VCaP (cell line): ENCODE measurements around the gene SLC4A5.

Source experiments
- H3K27ac ChIP-seq: fragments of 450-650 bp; 2 replicates; pipeline ENCODE4 v1.5.1; 2017
- TF ChIP-seq, protein P1 (sequence below): fragments of 450-650 bp; conservative IDR thresholded peaks from 2 replicates; pipeline ENCODE4 v1.5.1; 2017; ENCODE audit warnings: mild to moderate bottlenecking, moderate library complexity

The SLC4A5 gene

DNA sequence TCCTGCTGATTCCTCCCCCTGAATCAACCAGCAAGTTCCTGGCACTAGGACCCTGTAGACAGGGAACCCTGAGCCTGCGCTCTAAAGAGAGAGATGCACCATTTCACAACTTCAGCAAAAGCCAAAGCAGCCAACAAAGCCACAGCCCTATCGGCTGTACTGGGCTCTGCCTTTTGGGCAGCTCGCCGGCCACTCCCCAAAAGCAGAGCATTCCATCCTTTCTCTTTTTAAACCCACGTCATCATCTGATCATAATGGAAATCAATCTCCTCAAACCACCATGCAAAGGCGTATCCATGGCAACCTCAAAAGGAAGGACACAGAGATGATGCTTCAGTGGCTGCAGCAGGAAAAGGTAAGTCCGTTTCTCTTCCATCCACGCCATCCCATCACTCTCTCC, 42.2 kb upstream of the SLC4A5 start:
- peak overlapping the region; percentile 68; the same call in 1 of the 2 replicates for H3K27ac ChIP-seq

DNA sequence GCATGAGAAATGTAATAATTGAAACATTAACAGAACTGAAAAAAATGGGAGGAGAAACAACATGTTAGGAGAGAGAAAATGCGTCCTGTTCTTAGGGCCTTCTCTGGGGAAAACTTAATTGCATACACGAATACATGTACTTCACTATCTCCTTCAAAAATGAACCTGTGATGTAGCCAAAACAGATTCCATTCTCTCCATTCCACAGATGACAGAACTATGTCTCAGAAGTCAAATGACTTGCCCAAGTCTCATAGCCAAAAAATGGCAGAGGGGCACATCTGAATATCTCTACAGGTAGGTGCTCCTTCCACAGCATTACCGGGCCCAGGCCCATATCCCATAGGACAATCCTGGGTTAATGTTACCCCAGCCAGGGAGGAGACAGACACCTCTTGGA, 40.8 kb upstream of the SLC4A5 start:
- TF ChIP-seq, protein P1, sequence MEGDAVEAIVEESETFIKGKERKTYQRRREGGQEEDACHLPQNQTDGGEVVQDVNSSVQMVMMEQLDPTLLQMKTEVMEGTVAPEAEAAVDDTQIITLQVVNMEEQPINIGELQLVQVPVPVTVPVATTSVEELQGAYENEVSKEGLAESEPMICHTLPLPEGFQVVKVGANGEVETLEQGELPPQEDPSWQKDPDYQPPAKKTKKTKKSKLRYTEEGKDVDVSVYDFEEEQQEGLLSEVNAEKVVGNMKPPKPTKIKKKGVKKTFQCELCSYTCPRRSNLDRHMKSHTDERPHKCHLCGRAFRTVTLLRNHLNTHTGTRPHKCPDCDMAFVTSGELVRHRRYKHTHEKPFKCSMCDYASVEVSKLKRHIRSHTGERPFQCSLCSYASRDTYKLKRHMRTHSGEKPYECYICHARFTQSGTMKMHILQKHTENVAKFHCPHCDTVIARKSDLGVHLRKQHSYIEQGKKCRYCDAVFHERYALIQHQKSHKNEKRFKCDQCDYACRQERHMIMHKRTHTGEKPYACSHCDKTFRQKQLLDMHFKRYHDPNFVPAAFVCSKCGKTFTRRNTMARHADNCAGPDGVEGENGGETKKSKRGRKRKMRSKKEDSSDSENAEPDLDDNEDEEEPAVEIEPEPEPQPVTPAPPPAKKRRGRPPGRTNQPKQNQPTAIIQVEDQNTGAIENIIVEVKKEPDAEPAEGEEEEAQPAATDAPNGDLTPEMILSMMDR = no peak
- H3K27ac ChIP-seq = peak overlapping the region; percentile 68

More for the DNA sequence above, 42.2 kb upstream of the SLC4A5 start:
- TF ChIP-seq, protein P1 = no peak

DNA sequence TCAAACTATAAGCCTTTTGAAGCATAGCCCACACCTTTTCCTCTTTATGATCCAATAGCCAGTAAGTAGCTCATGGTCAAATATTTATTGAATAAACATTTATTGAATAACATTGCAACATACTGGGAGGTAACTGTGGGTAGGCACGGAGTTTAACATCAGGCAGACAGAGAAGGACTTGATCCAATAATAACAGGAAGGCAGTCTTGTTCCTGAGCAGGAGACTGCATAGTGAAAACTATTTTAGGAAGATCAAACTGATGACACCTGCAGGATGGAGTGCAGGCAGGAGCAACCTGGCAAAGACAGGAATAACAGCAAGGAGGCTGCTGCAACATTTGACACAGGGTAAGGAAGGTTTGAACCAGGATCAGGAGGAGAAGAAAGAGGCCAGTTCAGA, 40.0 kb upstream of the SLC4A5 start:
- peak overlapping the region; percentile 68 for H3K27ac ChIP-seq

DNA sequence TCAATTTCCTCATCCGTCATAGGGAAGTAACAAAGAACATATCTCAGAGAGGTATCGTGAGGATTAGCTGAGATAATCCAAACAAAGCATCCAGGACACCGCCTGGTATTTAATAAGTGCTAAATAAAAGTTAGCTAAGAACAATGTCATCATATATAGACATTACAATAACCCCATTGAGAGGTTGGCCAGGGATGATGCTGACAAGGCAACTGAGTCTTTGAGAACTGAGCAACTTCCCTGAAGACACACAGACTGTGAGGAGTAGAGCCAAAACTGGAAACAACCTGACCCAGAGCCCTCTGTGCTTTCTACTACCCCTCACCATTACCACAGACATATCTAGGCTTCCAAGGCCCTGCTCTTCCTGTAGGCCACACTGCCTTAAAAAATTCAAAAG, 38.5 kb upstream of the SLC4A5 start:
- TF ChIP-seq, protein P1 = no peak
- H3K27ac ChIP-seq = no peak overlapping the region

More for the DNA sequence above, 40.0 kb upstream of the SLC4A5 start:
- TF ChIP-seq, protein P1 = 0 out of 2 replicates have a peak, but pooled peaks have one; percentile 11

DNA sequence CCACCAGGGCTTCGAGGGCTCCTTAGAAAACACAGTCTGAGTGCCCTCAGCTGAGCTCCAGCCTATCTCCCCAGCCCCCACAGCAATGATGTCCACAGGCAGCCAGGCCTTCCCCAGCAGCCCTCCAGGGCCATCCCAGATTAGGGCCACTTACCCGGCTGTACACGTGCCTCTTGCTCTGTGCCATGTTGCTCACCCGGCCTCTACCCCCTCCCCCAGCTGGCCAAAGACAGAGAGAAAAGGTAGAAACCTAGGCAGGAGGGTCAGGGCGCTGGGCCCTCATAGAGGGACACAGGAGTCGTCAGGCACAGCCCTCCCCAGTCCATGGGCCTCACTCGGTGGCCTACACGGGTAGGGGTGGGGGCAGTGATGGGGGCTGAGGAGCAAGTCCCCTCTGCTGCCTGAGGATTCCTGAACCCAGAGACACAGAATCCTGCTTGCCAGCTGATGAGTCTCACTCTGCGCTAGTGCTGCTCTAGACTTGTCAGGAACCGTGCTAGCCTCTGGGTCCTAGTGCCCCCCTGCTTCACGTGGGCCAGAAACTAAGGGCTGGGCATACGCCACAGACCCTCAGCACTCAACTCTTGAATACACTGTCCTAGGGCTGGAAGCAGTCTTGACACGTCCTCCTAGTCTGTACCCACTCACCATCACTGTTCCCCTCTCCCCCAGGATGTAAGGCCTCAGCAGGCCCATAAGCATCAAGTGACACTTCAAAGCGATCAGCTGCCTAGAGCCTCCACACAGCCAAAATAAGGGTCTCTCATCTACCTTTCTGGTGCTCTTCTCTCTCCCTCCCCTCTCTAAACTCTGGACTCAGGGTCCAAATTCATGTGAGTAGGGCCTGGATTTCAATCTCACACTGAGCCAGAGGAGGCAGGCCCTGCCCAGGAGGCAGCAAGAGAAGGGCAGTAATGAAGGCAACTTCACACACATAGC, 36.9 kb upstream of the SLC4A5 start, which contains the start of gene DCTN1:
Gene DCTN1 (minus strand): TSS at position 461 of the 939 bp plus-strand sequence. CDS start 274 bp downstream, at position 187.
- no peak within 1 kb of the TSS for H3K27ac ChIP-seq
- TF ChIP-seq, protein P1 = no peak

DNA sequence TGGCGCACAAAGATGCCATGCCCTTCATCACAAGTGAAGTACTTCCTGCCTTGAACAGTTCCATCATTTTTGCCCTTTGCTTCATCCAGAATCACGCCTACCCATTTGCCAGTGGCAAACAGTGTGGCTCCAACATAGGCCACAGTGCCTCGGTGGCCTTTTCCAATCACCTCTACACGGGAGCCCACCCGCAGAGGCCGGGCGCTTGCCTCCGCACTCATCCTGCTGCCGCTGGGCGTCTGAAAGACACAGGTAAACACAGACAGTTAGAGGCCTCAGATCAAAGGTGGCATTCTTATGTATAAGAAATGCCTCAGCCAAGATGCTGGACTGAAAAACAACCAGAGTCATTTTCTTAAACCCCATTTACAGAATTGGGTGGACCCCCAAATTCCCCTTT, 34.8 kb upstream of the SLC4A5 start:
- TF ChIP-seq, protein P1 = no peak
- no peak overlapping the region for H3K27ac ChIP-seq

DNA sequence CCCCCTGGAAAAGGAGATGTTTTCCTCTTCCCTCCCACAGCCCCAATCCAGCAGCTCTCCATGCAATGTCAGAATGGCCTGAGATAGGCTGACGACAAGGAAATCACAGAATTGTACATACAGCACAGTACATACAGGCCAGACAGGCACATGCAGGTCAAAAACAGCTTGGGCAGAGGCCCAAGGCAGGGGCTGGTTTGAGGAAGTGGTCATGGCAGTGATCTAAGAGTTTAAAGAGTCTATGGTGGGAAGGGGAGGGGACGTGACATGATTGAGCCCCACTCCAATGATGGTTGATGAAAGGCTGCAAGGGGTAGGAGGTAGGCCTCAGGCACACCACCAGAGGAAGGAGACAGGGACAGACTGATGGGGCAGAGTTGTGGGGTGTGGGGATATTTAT, 32.6 kb upstream of the SLC4A5 start:
- no peak overlapping the region for H3K27ac ChIP-seq
- TF ChIP-seq, protein P1 = no peak
